CD4-positive, alpha-beta T cell treated with Interleukin-21 for 1 hour (primary cell): ENCODE measurements around the gene ERN1.

ENCODE experiments used
- DNase-seq: peaks from one replicate; pipeline ENCODE4 v3.0.0-alpha.2; 2020

ERN1 gene

GRCh38 chr17:64134216-64134970 is 4.4 kb upstream of the ERN1 start:
- DNase-seq = no peak

- peak; percentile 77 for DNase-seq
Observed at GRCh38 chr17:64133546-64134215, 3.7 kb upstream of the ERN1 start.

- DNase-seq = no peak
Observed at GRCh38 chr17:64131606-64132270, 1.8 kb upstream of the ERN1 start.

GRCh38 chr17:64130559-64131001 is 636 bp upstream of the ERN1 start:
- DNase-seq = peak; percentile 81

GRCh38 chr17:64129515-64129764 is 504 bp downstream of the ERN1 start:
- DNase-seq = no peak

DNA sequence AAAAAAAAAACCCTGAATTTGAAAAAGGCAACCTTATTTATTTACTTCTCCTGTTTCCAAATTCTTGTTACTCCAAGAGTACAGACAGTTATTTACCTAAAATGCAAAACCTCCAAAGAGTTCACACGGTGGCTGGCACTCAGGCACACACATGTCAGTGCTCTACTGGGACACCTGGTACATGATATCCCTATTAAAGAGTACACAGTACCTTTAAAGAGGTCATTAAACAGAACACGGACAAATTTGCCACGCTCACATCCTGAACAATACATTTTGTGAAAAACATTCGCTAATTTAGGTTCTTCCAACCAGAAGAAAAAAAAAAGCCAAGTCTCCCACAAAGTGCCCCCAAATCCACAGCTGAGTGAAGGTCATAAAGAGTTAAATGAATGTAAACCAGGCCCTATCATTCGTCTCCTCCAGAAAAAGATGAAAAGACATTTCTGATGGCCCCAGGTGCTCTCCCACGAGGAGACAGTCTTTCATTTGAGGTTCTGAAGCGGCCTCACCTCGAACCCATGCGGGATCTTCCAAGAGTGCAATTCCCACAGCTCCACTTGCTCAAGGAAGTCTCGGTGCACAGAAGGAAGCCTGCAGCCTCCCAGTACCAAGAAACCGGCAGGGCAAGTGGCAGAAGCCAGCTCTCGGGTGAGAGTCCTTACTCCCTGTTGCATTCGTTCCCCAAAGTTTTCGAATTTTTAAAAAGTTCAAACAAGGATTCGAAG is 993 bp downstream of the ERN1 start:
- DNase-seq = no peak

- DNase-seq = no peak
Observed at GRCh38 chr17:64126918-64127317, 3.0 kb downstream of the ERN1 start.

- no peak for DNase-seq
Observed at GRCh38 chr17:64125937-64126336, 4.0 kb downstream of the ERN1 start.

- DNase-seq = no peak
Observed at GRCh38 chr17:64124609-64125008, 5.3 kb downstream of the ERN1 start.

DNA sequence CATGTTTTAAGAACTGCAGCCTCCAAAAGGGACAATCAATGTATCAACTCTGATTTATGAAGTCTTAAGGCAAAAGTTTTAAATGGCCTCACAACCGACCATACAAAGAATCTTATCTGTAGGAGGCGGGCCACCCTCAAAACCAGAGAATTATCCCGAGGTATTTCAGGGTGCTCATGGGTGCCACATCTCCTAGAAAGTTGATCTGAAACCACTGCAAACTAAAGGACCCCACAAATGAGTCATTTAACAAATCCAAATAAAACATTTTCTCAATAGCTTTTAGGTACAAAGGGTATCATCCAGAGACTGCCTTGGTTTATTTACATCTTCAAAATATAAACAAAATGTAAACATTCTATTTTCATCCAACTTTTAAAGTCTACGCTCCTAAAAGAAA is 6.8 kb downstream of the ERN1 start:
- no peak for DNase-seq

GRCh38 chr17:64120972-64121786 is 8.8 kb downstream of the ERN1 start:
- DNase-seq = peak; percentile 35

DNA sequence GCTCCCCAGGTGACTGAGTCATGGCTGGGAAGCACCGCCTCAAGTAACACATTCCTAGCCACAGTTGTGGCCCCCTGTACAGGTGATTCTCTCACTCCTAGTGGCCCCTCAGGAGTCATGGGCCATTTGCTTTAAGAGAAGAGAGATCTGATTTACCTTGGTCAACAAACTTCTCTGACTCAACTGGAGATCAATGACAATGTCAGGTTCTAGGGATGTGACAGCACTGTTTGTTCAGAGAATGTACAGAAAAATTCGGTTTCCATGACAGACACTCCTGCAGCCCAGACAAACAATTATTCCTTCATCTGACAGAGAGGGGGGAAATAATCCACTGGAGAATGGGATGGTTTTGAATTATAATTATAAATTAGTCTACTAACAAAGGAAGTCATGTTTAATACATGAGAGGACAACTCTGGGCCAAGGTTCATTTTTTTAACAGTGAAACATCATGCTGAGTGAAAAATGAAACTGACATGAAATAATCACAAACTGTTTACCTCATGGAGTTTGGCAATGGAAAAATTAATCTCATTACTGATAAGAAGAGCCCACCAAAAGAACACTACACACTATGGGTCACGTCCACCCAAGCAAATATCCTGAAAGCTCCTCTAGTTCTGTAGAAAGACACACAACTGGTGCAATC is 9.7 kb downstream of the ERN1 start:
- no peak for DNase-seq

DNA sequence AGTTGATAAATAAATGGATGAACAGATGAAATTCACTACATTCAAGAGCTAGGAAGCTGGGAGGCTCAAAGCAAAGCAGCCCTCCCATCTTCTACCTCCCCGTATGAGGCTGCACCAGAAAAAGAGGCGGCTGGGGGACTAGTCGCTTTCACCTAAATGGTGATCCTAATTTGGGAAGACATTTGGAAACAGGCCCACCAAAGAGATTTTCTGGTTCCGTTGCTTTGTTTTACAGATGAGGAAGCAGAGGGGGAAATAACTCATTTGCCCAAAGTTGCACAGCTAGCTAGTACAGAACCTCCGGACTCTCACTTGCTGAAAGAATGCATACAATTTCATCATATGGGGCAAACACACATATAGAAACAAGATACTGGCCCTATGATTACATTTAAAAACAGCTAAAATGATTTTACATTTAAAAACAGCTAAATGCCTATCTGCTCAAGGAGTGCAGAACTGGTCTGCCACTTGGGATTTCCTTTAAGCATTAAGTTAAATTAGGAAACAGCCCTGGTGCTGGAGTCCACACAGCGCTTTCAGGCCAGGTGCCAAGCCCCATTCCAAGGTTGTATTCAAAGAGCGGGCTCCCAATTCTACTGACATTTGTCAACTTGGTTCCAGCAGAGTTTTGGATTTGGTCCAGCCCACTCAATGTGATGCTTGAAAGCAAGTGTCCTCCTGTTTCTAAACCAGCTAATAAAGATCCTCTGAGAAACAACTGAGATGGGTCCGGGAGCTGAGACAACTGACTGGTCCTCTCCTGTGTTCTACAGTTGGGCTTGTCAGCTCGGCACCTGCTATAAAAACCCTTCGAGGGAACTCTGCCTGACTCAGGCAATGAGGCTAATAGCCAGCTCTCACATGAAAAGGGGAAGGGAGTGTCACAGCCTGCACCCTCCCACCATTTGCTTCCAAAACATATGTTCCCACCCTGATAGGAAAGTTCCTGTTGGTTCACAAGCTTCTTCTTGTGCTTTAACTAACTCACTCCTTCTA is 11.7 kb downstream of the ERN1 start:
- no peak for DNase-seq

DNA sequence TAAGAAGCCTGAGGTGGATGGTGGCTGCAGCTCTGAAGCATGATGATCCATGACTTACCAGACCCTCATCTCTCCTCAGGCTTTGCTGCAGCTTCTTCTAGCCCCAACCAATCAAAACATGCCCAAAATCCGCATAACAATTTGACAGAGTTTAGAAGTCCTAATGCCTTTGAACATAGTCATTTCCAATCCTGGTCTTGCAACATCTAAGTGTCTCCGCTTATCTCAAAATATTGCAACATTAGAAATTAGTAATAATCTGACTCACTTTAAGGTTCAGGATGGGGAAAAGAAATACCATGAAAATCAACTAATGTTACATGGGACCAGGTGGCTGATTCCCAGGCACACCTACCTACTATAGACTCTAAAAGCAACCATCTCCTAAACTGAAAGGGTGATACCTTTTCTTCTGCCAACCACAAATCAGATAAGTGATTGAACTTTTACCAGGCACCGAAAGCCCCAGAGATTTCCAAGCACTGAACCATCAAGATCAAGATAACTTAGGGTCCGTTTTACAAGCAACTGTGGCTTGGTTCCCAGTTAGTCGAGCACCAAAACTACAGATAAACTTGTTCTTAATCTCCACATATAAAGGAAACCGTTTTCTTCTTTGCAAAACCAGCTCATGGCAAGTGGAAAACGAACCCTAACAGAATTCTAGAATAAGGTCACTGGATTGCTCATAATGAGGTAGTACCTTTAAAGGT is 14.0 kb downstream of the ERN1 start:
- DNase-seq = peak; percentile 40

DNA sequence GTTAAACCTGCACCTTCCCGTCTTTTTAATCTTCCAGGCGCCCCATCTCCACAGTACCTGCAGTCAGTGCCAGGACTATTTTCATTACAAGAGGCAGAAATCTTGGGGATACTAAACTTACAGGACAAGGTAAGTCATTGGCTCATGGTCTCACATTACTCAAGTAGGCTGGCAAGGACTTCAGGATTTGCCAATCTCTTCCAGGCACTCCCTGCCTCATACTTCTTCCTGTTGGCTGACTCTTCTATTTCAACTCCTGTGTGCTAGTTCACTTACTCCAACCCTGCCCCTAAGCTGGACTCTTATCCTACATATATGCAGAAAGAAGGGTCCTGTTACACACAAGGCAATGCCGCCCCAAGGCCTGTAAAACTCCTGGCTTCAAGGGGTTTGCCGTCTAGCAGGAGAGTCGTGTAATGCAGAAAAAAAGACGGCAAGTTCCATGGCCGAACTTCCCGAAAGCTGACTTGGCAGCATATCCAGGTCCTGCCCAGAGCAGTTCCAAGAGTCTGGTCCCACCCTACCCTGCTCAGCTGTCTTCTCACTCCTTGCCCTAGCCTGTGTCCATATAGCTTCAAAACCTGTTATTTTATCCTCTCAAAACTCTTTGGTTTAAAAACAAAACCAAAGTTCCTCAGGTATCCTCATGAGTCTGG is 14.8 kb downstream of the ERN1 start:
- DNase-seq = no peak

DNA sequence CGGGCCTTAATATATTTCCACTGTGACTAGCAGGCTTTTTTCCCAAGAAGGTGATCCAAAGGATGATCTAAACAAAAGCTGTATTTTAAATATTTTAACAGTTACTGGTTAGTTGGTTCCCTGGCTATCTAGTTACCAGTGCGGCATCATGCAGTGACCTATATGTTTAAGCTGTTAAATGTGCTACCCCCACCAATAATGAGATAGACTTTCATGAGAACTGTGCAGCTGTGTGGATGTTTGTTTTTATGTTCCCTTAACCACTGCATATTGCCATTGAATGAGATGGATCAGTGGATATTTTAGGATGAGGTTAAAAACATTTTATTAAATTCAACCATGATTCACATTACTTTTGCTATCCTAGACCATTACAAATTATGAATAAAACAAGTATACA is 16.9 kb downstream of the ERN1 start:
- DNase-seq = no peak

DNA sequence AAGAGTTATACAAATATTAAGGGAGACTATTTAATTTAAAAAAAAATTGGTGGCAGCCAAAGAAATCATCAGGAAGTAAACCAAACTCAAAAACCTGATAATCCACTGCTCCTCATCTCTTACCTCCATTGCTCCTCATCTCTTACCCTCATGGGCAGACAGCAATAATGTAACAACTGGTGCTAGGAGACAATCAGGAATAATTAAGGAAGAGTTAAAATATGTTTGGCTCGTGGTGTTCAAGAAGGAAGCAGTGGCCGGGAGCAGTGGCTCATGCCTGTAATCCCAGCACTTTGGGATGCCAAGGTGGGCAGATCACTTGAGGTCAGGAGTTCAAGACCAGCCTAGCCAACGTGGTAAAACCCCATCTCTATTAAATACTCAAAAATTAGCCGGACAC is 18.1 kb downstream of the ERN1 start:
- DNase-seq = no peak

DNA sequence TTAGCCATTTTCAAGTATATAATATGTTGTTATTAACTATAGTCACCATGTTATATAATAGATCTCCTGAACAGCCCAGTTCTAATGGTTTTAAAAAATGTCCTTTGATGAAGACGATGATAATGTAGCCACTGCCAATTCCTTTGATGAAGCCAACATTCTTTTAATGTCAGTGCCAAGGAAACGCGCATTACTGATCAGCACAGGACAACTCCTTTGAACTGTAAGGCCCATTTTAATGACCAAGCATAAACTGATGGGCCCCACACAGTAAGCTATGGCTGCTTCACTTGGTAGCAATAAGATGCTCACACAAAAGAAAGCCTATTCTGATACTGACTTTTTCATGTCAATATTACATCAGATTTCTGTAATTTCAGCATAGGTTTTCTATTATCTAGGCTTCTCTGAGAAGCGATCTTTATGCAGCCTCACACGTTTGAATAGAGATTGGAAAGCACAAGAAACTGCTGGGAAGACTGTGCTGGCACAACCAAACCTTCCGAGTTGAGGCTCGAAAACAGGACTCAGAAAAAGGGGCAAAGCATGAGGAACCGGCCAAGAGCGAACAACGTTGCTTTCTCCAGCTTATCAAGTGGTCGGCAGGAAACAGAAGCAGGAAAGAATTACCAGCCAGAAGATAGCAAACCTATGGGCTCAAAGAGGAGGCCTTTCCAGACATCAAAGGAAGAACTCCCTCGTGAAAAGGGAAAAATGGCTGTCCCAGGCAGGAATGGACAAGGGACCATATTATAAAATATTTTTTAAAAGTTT is 19.4 kb downstream of the ERN1 start:
- DNase-seq = no peak

GRCh38 chr17:64109400-64109799 is 20.5 kb downstream of the ERN1 start:
- no peak for DNase-seq
